Measurements from ENCODE around the gene SPNS2.

GRCh38 chr17:4506892-4507291 is 8.2 kb downstream of the SPNS2 start:
- TF ChIP-seq USF1 (IDR thresholded peaks at IDR 0.05) = no peak
- TF ChIP-seq EP300 (IDR thresholded peaks at IDR 0.05; ENCODE audit: borderline replicate concordance) = no peak
- TF ChIP-seq TAF1 (IDR thresholded peaks at IDR 0.05; ENCODE audit: low read depth) = no peak
